ENCODE results near the gene ST3GAL3.

ST3GAL3 gene

DNA sequence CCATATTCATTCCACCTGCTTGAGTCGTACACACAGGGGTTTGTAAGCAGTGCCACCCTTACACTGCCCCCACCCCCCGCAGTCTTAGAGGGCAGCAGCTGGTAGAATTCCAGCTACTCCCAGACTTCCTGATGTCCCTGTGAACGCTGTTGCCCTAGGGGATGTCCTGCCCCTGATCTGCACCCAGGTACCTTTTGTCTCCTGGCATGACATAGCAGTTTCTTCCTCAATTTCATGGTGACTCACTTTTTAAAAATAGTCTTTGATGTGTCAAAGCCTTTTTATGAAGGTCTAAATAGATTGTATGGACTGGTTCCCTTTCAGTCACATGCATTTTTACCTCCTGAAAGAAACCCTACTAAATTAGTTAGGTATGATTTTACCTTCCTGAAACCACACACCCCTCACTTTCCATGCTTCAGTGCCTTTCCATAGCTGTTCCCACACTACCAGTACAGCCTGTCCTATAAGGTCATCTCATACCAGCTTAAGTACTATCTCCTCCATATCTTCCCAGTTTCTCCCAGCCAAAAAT lies 76.4 kb downstream of the ST3GAL3 start:
- DNase-seq: no peak

DNA sequence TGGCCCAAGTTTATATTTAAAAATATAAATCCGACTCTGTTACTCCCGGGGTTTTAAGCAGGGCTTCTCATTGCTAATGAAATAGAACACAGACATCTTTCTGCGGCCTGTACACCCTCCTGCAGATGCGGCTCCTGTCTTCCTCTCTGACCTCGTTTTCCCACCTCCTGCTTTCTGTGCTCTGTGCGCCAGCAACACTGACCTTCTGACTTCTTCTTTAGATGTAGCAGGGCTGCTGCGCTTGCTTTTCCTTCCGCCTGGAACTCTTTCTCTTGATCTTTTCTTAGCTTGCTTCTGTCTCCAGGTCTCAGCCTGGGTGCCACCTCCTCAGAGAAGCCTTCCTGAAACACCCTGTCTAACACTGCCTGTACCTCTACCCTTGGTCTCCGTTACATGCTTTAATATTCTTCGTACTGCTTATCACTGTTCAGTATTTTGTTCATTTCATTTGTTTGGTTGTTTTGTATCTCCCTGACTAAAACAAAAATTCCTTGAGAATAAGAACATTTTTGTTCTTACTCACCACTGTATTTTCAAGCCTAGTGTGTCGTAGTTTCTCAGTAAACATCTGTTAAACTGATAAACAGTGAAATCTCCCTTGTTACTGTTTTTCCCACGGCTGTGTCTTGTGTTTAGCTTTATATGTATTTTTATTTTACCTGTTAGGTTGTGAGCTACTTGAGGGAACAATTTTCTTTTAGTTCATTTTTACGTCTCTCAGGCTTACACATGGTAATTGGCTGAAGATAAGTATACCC lies 79.0 kb downstream of the ST3GAL3 start:
- DNase-seq: no peak

DNA sequence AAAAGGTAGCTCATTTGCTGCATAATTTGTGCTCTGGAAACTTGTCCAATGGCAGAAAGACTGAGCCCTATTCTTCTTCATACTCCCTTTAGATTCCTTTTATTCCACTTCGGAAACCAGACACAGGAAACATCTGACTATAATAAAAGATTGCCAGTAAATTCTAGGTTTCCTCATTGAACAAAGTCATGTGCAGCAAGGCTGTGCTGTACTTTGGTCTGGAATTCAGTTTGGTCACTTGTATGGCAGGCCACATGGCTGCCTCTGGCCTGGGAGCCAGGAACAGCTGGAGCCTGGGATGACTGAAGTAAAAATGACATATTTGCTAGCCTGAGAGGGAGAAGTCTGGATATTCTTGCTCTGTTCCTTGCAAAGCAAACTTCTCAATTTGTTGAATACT lies 79.6 kb downstream of the ST3GAL3 start:
- no peak for DNase-seq

DNA sequence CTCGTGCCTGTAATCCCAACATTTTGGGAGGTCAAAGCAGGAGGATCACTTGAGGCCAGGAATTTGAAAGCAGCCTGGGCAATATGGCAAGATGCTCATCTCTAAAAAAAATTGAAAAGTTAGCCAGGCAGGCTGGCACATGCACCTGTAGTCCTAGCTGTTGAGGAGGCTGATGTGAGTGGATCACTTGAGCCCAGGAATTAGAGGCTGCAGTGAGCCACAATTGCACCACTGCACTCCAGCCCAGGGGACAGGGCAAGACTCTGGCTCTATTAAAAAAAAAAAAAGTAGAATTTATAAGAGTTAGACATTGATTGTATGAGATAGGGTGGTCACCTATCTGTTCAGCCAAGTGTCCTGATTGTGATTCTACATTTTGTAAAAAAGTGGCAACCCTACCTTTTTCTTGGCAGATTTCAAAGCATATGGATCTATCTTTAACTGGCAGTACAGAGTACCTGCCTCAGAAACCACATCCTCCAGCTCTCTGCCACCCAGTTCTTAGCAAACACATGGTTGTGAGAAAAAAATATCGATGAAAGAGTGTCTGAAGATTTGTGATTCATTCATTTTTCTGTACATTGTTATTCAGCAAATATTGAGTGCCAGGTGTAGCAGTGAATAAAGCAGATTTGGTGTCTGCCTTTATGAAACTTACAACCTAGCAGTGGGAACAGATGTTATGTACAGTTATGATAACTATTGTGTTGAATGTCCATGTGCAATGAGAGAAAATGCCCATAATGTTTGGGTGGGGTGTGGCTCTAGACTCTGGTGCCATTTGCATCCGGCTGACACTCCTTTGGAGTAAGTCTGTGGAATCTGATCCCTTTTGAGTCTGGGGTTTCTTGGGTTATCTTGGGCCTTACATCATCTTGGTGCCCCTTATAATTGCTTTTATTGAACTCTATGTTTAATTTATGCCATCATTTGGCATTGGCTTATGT lies 82.5 kb downstream of the ST3GAL3 start:
- no peak for DNase-seq

DNA sequence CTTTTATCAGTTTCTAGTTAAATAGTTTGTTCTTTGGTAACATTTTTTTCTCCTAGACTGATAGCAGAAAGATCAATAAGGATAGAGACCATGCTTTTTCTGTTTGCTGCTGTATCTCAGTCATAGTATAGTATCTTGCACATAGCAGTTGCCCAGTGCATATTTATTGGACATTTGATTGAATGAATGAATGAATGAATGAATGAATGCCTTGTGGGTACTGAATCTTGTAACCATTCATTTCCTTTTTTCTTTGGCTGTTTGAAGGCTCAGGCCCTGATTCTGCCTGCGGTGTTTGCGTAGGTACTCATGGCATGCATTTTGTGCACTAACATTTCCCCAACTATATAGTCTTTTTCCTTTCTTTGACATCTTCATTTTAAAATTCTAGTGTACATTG lies 83.9 kb downstream of the ST3GAL3 start:
- no peak for DNase-seq

DNA sequence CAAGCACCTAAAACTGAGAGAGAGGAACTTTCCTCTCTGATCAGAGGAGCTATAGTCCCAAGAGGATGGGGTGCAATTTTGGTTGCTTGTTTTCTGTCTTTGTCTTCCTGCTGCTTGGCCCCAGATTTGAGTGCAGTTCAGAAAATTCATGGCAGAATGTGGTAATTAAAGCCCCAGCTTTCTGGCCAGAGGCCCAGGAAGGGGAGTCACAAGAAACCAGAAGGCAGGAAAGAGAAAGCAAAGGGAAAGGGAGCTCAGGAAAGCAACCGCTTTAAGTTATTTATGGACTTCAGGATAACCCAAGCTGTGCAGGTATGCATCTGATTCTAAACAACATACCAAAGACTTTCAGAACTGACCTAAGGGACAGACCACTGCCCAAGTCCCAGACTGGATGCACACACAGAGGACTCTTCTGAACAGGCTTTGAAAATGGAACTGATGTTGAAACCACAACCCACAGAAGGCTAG lies 88.8 kb downstream of the ST3GAL3 start:
- peak in 10 of 56 donors; percentile 2 to 43 (median 9) for DNase-seq

DNA sequence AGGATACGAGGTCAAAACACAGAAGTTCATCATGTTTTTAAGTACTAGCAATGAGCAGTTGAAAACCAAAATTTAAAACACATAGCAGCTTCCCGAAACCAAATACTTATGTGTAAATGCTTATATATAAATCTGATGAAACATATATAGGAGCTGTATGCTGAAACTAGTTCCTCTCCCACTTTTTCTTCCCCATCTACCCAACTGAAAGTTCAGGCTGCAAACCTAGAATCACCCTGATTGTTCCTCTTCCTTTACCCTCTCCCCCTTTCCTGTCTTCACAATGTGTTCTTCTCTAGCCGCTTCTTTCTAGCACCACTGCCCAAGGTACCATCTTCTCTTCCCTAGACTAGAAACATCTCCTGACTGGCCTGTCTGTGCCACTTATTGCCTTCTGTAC lies 90.6 kb downstream of the ST3GAL3 start:
- no peak for DNase-seq

DNA sequence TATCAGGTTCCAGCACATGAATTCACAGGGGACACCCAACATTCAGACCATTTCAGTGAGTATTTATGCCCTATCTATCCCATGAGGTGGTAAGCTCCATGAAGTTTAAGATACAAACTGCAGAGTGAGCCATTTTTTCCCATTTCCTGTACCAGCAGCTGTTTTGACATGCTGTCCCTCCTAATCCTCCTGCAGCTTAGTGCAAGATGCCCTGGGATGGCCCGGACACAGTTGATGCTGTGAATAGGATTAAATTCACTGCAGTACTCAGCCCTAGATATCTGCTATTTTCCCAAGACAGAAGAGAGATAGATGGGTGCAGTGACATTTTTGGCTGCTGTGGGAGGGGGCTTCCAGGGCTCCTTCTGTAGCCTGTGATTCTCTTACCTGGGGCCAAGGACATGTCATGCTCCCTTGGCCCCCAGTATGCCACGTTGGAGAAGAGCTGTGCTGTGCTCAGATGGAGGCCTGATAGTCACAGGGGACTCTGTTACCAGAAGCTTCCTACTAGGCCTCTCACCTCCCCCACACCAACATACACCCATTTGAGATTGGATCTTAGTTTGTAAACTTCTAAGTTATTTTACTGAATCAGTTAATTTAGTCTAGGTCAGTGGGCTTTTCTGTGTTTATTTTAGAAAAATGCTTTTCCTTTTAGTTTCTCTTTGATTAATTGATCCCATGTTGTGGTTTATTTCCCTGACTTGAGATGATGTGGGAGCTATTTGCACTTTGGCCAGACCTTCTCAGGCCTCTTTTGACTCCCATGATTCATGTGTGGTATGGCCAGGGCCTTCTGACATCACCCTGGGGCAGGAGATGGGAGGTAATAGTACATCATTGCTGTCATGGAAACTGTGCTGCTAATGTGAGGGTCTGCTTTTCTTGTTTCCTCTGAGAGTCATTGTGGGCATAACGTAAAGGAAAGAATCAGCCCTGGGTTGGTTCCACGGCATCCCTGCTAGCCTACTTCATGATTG lies 92.6 kb downstream of the ST3GAL3 start:
- DNase-seq: no peak

DNA sequence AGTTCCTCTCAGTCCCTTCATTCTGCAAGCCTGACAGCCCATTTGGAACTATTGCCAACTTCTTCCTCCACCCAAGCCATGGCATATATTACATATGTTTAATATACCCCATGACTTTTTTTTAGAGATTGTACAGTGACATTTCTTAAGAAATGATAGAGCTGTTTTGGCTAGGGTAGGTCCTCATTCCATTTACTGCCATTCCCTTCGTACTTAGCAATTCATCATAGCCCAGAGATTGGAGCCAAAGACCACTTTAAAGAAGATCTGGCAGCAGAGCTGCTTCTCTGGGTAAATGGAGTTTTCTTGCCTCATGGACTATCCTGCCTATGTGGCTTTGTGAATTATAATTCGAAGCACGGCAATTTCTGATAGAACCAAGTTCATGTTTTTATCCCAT lies 93.4 kb downstream of the ST3GAL3 start:
- no peak for DNase-seq

DNA sequence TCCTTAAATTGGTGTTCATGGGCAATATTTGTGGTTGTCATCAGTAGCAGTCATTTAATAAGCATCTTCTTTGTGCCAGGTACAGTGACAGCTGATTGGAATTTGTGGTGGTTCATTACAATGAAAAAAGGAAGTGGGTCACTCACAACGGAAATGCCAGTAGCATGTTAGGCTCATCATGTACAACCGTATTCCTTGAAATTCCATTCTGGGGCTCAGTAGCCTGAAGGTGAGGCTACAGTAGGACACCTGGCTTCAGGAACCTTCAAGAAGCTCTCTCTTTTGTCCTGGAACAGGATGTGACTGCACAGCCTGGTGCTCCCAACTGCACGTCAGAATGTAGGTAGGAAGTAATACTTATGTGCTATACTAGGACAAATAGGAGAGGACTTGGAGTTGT lies 93.9 kb downstream of the ST3GAL3 start:
- no peak for DNase-seq

DNA sequence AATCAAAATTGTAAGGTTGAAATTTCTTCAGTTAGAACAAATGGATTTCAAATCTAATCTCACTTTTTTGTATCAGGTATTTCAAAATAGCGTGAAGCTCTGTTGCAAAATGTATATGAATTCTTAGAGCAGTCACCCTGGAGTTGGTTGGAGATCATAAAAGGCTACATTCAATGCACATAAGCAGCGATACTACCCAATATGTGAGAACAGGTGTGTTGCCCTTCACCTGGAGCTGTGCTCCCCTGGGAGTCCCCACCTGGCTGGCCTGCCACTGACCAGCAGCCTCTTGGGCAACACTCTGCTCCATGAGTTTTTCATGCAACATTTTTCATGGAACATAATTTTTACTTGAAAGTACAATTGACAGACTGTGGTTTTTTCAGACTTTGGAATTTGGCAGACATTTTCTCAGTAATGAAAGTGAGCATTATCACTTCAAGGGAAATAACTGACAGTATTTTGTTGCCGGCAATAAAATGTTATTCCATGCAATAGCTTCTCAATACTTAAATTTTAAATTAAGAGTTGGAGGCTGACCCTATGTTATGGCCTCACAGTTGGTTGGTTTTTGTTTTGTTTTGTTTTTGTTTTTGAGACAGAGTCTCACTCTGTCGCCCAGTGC lies 95.1 kb downstream of the ST3GAL3 start:
- no peak for DNase-seq

DNA sequence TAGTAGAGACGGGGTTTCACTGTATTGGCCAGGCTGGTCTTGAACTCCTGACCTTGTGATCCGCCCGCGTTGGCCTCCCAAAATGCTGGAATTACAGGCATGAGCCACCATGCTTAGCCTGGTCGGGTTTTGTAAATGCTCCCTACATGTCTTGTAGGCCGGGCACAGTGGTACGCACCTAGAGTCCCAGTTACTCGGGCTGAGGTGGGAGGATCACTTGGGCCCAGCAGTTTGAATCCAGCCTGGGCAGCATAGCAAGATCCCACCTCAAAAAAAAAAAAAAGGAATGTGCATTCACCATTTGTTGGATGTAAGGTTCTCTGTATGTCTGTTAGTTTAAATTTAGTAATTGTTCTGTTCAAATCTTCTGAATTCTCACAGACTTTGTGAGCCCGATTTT lies 95.8 kb downstream of the ST3GAL3 start:
- DNase-seq: no peak

DNA sequence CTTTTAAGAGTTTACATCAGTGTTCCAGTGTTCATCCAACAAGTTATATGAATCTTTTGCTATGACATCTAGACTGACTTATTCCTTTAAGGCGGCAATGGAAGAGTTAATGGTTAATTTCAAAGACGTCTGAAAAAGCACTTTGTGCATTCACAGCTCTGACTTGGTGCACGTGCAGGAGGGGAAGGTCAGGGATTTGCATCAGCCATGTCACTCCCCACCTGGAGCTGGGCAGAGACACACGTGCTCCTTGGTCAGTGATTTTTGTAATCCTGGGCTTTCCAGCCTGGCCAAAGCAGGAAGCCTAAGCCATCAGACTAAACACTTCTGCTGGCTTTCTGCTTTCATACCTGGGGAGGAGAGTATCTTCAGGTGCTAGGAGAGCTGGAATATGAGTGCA lies 96.3 kb downstream of the ST3GAL3 start:
- DNase-seq: no peak

DNA sequence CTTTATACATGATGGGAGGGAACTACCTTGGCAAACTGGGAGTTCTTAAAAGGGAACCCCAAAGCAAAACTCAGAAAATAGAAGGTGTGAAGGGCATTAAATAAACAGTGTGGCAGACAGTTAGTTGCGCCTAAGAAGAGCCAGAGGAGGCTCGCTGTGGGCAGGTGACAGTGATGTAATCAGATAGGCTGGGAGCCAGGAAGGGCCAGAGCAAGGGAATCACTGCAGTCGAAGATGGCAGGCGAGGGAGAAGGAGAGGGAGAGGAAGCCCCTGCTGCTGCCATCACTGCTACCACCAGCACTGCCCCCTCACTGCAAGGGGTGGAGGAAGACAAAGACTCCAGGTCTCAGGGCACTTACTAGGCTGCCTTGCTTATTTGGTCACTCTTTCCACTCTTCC lies 97.2 kb downstream of the ST3GAL3 start:
- DNase-seq: no peak

DNA sequence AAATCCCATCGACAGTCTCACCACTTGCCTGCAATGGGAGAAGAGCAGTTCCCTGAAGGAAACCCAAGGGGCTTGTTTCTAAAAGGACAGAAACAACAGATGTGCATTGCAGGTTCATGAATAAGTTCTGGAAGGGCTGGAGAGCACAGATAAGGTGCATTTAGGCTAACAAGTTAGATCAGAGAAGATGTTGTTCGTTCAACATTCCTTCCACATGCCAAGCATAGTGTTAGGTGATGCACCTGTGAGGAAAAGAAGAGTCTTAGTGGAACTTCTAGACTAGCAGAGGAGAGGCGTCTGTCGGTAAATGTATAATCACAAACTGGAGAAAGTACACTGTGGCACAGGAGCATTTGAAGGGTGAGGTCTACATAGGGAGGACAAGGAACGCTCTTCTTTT lies 98.0 kb downstream of the ST3GAL3 start:
- DNase-seq: no peak

DNA sequence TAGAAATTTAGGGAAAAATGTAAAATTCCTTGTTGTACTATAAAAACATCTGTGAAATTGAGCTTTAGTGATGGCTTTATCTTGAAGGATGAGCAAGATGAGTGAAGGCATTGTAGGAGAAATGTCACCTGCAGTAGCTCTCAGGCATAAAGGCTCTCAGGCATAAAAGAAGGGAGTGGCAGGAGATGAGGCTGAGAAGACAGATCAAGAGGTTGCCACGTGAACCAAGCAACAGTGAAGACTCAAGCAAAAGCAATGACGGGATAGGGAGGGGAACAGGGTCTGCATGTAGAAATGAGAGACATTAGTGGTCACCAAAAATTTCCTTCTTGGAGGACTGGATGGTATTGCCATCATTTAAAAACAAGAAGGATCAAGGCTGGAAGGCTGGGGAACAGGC lies 98.8 kb downstream of the ST3GAL3 start:
- DNase-seq: no peak

DNA sequence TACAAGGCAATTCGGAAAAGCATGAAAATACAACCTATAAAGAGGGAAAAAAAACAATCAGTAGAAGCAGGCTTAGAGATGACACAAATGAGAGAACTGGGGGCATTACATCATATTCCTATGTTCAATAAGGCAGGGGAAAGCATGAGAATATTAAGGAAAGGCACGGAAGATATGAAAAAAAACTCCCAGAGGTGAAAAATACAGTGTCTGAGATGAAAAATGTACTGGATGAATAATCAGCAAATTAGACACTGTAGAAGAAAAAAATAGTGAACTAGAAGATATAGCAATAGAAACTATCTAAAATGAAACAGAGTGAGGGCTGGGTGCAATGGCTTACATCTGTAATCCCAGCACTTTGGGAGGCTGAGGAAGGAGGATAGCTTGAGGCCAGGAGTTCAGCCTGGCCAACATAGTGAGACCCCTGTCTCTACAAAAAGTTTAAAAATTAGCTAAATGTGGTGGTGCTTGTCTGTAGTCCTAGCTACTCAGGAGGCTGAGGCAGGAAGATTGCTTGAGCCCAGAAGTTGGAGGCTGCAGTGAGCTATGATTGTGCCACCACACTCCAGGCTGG lies 101.8 kb downstream of the ST3GAL3 start:
- no peak for DNase-seq

DNA sequence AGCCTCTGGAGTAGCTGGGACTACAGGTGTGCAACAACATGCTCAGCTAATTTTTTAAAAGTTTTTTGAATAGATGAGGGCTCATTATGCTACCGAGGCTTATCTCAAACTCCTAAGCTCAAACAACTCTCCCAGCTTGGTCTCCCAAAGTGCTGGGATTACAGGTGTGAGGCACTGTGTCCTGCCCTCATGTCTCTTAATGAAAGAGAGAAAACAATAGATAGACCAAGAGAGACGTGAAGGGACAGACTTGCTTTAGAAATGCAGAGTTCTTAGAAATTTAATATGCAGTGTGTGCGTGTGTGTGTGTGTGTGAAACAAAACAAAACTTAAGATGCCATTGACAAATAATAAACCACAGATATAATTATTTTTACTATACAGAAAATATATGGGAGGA lies 105.2 kb downstream of the ST3GAL3 start:
- DNase-seq: no peak

DNA sequence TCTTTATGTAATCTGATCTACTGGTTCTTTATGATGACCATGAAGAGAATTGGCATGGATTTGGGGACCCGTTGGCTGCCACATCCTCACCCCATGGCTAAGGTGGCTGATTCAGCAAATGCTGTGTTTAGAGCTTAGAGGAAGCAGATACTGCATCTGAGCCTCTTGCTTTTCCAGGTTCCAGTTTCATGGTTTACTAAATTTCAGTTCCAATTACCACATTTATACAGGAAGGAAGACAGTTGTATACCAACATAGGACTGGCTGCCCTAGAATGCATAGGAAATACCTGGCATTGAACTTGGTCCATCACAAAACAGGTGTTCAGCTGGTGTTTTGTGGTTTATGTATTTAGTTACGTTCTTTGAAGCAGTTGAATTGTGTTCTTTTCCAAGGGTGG lies 107.1 kb downstream of the ST3GAL3 start:
- no peak for DNase-seq

DNA sequence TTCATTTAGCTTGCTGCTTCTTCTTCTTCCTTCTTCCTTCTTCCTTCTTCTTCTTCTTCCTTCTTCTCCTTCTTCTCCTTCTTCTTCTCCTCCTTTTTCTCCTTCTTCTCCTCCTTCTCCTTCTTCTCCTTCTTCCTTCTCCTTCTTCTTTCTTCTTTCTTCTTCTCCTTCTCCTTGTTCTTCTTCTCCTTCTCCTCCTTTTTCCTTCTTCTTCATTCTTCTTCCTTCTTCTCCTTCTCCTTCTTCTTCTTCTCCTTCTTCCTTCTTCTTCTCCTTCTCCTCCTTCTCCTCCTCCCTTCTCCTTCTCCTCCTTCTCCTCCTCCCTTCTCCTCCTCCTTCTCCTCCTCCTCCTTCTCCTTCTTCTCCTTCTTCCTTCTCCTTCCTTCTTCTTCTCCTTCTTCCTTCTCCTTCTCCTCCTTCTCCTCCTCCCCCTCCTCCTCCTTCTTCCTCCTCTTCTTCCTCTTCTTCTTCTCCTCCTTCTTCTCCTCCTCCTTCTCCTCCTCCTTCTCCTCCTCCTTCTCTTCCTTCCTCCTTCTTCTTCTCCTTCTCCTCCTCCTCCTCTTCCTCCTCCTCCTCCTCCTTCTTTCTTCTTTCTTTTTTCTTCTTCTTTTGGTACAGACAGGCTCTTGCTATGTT lies 110.1 kb downstream of the ST3GAL3 start:
- DNase-seq: no peak

Data from amygdala (tissue), 56 donors.